Activated CD4-positive, CD25-positive, alpha-beta regulatory T cell (primary cell): ENCODE measurements around the gene CYP3A7.
"Not testable (repeated sequence)": the region's sequence is repeated elsewhere in the genome, so short reads cannot be mapped to it uniquely, and the experiment has no call there.

Experiments
- DNase-seq, 4 experiments: peaks; one replicate each; lab custom pipeline; 2025; lab: John Stamatoyannopoulos, UW

Gene CYP3A7

DNA sequence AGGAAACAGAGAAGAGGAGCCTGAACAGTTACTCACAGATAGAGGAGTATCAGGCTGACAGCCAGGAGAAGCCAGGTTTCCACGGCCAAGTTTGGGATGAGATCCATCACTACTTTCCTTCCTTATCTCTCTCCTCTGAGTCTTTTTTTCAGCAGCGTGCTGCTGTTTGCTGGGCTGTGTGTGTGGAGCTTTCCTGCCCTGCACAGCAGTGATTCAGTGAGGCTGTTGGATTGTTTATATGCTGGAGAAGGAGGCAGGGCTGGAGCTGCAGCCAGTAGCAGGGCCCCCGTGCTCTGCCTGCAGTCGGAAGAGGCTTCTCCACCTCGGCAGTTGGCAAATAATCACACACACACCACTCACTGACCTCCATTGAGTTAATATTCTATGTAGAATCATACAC is at the start of gene CYP3A7:
CYP3A7 (minus strand) TSS at position 210 of the 400 bp plus-strand sequence; CDS start at position 107, 103 bp downstream.
- DNase-seq = no peak

DNA sequence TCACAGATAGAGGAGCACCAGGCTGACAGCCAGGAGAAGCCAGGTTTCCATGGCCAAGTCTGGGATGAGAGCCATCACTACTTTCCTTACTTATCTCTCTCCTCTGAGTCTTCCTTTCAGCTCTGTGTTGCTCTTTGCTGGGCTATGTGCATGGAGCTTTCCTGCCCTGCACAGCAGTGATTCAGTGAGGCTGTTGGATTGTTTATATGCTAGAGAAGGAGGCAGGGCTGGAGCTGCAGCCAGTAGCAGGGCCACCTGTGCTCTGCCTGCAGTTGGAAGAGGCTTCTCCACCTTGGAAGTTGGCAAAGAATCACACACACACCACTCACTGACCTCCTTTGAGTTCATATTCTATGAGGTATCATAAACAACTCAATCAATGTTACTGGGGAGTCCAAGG is 49.0 kb upstream of the CYP3A7 start, which contains the start of gene CYP3A4:
CYP3A4 (minus strand) TSS at position 178 of the 400 bp plus-strand sequence; CDS start at position 75, 103 bp downstream.
- no peak for DNase-seq

DNA sequence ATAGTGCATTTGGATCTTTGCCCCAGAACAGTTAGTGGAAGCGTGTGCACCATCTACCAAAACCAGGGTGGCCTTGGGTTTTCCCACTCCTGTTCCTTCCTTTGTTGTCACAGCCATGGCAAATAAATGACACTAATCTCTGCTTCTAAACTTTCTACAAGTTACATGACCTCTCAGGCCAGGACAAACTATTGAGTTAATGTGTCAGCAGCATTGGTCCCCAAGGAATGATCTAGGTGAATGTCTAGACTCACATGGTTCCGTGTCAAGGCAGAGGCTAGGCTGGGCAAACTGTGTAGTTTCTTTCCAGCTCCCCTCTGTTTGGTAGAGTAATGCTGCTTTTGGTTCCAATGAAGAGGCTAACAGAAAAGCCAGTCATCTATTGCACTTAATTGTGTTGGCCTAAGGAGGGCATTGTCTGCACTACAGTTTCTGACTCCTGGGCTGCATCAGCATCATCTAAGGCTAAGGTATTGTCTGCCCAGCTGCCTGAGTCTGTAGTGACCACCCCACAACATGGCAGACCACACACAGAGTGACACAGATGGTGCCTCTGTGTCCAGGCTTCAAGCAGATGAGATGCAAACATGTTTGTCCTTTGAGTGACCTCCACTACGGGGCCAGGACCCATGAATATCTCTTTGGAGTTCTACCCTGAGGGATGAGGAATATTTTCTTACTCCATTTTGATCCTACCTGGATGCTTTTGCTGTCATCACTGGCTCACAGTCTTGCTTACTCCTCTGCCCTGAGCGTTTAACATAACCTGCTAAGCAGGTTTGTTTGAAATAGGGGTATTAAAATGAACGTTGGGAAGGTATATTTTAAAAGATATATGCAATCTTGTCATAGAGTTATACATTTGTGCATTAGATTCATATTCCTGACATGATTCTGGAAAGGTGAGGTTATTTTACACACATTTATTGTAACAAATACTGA is 47.3 kb upstream of the CYP3A7 start:
- DNase-seq = no peak

DNA sequence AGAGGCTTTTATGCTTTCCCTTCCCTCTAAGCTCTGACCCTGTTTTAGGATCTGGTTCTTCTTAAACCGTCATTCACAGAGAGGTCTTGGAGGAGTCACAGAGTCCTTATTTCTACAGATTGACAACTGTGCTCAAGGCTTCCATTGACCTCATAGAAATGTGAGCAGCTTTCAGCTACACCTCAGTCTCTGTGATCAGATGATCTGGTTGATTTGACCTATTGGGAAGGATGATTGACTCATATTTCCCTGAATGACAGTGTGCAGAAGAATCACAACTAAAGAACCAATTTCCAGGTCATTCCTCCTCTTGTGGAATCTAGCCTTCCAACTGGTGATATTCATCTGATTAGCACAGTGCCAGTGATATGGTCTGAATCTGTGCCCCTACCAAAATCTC is 45.6 kb upstream of the CYP3A7 start:
- DNase-seq = no peak

DNA sequence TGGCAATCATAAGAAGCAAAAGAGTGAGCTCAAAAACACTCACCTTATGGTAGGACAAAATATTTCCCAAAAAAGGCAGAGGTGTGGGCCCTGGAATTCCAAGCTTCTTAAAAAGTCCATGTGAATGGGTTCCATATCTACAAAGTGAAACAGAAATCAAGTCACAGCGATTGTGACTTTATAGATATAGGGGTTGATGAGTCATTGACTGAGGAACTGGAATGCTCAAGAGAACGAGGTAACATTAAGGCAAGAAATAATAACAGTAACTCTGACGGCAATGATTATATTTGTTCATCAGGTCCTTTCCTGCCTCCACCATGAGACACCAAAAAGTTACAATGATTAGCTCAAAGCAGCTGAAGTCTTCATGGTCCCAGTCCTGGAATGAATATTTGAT is 45.0 kb upstream of the CYP3A7 start:
- DNase-seq = no peak

DNA sequence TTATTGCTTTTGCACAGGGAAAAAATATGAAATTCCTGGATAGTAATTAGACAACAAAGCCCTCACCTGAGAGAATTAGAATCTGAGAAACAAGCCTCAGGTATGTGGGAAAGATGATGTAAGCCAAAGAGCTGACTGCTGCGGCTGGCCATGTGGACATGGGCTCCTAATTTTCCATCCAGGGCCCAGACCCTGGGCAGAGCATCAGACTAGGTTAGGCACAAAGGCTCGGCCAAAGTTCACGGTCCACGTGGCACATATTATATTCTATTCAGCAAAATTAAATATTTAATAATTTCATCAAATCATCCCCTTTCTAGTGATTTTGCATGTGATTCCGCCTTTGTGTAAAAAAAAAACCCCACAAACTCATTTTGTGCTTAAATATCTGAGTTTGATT is 43.9 kb upstream of the CYP3A7 start:
- DNase-seq = no peak

DNA sequence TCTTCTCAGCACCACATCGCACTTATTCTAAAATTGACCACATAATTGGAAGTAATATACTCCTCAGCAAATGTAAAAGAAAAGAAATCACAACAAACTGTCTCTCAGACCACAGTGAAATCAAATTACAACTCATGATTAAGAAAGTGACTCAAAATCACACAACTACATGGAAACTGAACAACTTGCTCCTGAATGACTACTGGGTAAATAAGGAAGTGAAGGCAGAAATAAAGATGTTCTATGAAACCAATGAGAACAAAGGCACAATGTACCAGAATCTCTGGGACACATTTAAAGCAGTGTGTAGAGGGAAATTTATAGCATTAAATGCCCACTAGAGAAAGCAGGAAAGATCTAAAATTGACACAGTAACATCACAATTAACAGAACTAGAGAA is 38.4 kb upstream of the CYP3A7 start:
- DNase-seq = not testable (repeated sequence)

DNA sequence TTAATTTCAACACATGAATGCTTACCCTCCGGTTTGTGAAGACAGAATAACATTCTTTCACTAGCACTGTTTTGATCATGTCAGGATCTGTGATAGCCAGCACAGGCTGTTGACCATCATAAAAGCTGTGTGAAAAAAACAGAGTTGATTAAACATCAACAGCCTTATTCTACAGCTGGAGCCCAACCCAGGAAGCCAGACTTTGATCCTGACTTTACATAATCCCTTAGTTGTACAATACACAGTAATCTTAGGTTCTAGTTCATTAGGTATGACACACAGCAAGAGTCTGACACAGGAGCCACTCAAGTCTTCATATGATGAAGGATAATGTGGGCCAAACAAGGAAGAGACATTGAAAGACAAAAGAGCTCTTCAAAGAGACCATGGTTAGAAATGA is 37.6 kb upstream of the CYP3A7 start:
- DNase-seq = no peak

DNA sequence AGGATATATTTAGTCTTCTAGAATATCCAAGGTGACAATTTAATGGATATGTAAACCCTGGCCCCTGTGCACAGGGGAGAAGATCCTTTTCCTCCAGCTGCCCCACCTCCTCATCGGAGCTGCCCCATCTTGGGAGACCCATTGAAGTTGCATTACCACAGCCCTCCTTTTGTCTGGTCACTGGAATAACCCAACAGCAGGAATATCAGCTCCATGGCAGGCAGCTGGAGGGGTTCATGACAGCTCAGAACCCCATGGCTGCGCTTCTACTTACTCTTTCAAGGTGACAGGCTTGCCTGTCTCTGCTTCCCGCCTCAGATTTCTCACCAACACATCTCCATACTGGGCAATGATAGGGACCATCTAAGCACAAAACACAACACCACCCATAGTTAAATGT is 34.5 kb upstream of the CYP3A7 start:
- DNase-seq = not testable (repeated sequence)

DNA sequence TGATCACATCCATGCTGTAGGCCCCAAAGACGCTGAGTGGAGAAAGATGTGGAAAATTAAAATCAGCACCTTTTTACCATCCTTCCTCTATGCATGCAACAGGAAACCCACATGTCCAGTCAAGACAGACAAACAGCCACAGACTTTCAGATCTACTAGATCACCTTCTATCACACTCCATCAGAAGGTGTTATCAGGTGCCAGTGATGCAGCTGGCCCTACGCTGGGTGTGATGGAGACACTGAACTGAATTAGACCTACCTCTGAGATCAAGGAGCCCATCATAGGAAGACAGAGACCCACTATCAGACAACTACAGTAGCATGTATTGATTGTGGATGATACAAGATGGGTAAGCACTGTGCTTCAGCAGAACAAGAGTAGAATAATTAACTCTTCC is 33.5 kb upstream of the CYP3A7 start:
- no peak for DNase-seq

DNA sequence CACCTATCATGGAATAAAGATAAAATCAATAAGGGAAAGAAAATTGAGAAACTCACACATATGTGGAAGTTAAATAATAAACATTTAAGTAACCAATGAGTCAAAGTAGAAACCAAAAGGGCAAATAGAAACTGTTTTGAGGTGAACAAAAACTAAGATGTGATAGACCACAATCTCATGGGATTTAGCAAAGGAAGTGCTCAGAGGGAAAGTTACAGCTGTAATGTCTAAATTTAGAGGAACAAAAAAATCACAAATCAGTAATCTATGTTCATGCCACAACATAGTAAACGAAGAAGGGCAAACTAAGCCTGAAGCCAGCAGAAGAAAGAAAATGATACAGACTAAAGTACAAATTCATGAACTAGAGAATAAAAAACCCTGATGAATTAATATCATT is 32.7 kb upstream of the CYP3A7 start:
- no peak for DNase-seq

DNA sequence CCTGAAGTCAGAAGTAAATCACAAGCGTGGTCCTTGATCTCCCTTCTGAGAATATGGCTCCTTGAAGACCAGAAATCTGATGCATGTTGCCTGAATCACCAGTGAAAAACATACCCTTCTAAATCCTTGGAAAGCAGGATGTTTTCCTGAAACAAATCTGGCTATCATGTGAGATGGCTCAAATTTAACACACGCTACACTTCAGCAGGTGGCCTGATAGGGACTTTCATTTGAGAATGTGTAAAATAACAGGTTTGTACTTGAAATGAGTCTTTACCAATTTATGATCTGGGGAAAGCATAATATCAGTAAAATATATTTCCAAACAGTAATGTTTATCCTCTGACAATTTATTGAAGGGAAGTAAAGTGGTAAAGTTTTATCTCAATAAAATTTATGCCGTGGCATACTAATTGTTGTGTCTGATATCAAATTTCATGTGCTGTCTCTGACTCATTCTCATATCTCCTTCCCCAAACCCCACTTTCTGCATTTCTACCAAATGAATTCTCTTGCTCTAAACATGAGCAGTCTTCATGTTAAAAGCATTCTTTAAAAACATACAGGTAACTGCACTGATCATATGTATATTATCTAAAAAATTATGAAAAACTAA is 31.6 kb upstream of the CYP3A7 start:
- DNase-seq = no peak

DNA sequence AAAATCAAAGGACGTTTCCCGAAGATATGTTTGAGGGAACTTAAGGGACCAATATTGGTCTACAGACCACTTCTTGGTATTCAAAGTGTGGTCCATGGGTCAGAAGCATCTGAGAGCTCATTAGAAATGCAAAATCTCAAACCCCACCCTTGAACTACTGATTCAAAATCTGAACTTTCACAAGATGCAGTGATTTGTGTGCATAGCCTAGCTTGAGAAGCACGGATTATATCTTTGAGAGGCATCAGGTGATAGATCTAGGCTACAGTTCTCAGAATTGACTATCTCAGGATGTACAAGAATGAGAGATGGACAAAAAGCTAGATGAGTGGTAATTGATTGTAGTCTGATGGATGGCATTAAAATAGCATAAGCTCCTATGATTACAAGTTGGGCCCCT is 29.5 kb upstream of the CYP3A7 start:
- no peak for DNase-seq

DNA sequence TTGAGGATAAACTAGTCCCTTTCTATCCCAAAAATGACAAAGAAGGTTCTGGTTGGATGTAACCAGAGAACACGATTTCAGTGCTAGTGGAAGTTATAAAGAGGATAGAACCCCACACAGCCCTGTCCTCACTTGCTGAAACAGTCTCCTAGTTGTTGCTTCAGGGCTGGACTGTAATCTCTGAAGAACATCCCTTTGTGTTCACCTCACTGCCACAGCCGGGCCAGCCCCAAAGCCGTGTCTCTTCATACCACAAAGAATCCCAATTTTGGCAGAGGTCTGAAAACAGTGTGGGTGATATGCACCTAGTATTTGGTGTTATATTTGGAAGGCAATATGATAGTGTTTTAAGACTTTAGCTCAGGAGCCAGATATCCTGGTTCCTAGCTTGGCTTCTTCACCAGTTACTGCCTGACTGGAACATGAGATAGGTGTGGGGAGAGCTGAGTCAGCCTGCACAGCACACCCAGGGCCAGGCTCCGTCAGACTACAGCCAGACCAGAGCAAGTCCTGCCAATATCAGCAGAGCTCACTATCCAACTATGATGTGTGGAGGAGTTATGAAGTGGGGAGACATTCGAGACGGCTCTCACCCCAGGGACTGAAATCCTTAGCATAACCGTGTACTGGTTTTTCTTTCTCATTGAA is 27.8 kb upstream of the CYP3A7 start:
- no peak for DNase-seq

DNA sequence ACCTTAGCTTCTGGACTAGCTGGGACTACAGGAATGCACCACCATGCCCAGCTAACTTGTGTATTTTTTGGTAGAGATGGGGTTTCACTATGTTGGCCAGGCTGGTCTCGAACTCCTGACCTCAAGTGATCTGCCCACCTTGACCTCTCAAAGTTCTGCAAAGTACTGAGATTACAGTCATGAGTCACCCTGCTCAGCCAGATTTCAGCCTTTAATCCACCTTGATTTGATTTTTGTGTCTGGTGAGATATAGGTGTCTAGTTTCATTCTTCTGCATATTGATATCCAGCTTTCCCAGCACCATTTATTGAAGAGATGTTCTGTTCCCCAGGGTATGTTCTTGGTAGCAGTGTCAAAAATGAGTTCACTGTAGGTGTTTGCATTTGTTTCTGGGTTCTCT is 20.1 kb upstream of the CYP3A7 start:
- DNase-seq = no peak

DNA sequence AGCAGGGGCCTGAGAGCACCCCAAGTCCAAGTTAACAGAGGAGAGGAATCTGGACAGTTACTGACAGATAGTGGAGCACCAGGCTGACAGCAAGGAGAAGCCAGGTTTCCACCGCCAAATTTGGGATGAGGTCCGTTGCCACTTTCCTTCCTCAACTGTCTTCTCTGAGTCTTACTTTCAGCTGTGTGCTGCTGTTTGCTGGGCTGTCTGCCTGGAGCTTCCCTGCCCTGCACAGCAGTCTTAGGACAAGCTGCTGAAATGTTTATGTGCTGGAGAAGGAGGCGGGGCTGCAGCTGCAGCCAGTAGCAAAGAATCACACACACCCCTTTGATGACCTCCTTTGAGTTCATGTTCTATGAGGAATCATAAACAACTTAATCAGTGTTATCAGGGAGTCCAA is 17.4 kb upstream of the CYP3A7 start:
- no peak for DNase-seq

DNA sequence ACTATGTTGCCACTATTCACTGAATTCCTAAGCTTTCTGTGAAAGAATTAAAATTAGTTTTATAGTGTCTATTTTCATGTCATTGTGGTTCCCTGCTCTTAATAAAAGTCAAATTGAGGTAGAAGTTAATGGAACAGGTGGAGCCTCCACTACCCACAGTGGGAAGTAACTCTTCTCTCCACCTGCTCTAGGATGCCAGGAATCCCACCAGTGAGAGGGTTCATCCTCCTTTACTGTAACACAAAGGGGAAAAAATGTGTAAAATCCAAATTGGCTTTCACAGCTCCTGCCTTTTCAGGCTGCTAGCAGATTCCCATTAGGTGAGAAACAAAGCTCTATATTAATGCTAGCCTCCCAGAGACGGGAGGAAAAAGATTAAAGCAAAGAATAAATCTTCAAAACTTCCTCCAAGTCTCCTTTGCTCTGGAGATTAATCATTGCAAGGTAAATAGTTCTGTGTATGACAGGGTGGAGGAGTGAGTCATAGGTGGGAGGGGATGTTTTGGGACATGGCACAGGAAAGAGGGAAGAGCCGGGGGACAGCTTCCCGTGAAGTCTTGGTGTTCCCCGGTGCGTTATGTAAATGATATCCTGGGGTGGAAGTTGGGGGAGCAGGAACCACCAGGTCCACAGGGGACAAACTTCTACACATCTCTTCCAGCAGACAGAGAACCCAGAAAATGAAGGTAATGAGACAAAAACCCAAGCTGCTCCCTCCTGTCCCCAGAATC is 16.5 kb upstream of the CYP3A7 start:
- not testable (repeated sequence) for DNase-seq

DNA sequence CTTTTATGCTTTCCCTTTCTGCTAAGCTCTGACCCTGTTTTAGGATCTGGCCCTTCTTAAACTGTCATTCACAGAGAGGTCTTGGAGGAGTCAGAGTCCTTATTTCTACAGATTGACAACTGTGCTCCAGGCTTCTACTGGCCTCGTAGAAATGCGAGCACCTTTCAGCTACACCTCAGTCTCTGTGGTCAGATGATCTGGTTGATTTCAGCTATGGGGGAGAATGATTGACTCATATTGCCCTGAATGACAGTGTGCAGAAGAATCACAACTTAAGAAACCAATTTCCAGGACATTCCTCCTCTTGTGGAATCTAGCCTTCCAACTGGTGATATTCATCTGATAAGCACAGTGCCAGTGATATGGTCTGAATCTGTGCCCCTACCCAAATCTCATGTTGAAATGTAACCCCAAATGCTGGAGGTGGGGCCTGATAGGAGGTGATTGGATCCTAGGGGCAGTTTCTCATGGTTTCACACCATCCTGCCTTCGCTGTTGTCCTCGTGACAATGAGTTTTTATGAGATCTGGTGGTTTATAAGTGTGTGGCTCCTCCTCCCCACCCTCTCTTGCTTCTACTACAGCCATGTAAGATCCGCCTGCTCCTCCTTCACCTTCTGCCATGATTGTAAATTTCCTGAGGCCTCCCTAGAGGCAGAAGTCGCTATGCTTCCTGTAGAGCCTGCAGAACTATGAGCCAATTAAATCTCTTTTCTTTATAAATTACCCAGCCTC is 14.0 kb upstream of the CYP3A7 start:
- DNase-seq = no peak

DNA sequence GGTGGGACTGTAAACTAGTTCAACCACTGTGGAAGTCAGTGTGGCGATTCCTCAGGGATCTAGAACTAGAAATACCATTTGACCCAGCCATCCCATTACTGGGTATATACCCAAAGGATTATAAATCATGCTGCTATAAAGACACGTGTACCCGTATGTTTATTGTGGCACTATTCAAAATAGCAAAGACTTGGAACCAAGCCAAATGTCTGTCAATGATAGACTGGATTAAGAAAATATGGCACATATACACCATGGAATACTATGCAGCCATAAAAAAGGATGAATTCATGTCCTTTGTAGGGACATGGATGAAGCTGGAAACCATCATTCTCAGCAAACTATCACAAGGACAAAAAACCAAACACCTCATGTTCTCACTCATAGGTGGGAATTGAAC is 11.9 kb upstream of the CYP3A7 start:
- not testable (repeated sequence) for DNase-seq

DNA sequence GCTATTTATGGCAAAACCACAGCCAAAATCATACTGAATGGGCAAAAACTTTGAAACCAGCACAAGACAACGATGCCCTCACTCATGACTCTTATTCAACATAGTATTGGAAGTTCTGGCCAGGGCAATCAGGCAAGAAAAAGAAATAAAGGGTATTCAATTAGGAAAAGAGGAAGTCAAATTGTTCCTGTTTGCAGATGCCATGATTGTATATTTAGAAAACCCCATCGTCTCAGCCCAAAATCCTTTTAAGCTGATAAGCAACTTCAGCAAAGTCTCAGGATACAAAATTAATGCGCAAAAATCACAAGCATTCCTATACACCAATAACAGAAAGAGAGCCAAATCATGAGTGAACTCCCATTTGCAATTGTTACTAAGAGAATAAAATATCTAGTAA is 10.4 kb upstream of the CYP3A7 start:
- not testable (repeated sequence) for DNase-seq

DNA sequence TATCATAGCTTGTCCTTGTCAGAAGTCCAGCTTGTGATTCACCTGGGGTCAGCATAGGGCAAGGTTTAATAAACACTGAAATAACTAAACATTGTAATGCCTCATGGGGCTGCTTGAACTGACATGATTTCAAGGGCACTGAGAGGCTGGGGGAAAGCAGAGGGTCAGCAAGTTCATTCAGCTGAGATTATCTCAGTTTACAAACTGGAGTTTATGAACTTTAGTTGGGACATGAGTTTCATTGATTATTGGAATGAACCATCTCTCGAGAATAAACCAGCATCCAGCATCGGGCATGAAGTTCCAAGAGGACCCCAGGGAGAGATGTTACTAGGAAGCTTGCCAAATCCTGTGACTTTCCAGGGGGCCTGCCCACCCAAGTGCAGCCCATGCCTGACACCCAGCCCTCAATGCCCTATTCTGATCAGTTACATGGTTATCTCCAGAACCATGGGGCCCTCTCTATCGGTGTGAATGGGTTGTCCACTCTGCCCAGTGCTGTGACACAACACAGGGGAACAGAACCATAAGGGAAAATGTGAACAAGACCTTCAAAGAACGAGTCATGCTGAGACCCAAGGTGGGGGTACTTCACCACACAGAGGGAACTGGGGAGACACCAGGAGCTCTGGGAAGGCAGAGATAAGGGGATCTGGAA is 7.9 kb upstream of the CYP3A7 start:
- no peak for DNase-seq
